NCI-H2227 (cell line): ENCODE measurements around the gene BICC1.
A peak's percentile ranks its signal among the peaks of the same experiment; 100 is the strongest.

Experiments
- DNase-seq: peaks from one replicate; lab custom pipeline; 2025; ENCODE audit not compliant: unreplicated experiment; lab: John Stamatoyannopoulos, UW

BICC1 gene

DNA sequence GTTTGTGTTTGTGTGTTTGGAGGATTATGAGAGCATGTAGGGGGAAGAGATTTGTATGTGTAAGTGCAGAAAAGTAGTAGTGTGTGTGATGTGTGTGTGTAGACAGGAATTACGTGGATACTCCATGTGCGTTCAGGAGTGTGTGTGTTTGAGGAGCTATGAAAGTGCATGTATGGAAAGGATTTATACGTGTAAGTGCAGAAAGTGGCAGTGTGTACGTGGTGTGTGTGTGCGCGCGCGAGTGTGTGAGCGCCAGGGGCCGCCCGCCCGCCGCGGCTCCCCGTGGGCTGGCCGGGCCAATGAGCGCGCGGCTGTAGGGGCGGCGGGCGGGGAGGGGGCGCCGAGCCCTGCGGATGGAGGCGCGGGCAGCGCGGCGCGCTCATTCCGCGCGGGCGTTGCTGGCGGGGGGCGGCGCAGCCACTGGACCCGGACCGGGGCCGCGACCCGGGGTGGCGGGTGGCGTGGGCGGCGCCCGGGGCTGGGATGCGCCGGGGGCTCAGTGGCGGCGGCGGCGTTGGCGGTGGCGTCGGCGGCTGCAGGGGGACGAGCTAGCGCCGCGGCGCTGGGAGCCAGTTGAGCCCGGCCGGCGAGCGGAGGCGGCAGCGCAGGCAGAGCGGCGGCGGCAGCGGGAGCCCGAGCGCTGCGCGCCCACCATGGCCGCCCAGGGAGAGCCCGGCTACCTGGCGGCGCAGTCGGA, at the start of gene BICC1:
Gene BICC1 (plus strand): TSS at position 382 of the 697 bp plus-strand sequence. CDS start 272 bp downstream, at position 654.
- DNase-seq, result peak; percentile 69

GRCh38 chr10:58464956-58465355, 47.7 kb upstream of the BICC1 start:
- DNase-seq, result no peak

GRCh38 chr10:58465629-58466028, 47.0 kb upstream of the BICC1 start:
- no peak for DNase-seq

- no peak for DNase-seq
These were observed 44.6 kb upstream of the BICC1 start for GRCh38 chr10:58467931-58468635.

GRCh38 chr10:58473976-58474375, 38.7 kb upstream of the BICC1 start:
- DNase-seq, result no peak

DNA sequence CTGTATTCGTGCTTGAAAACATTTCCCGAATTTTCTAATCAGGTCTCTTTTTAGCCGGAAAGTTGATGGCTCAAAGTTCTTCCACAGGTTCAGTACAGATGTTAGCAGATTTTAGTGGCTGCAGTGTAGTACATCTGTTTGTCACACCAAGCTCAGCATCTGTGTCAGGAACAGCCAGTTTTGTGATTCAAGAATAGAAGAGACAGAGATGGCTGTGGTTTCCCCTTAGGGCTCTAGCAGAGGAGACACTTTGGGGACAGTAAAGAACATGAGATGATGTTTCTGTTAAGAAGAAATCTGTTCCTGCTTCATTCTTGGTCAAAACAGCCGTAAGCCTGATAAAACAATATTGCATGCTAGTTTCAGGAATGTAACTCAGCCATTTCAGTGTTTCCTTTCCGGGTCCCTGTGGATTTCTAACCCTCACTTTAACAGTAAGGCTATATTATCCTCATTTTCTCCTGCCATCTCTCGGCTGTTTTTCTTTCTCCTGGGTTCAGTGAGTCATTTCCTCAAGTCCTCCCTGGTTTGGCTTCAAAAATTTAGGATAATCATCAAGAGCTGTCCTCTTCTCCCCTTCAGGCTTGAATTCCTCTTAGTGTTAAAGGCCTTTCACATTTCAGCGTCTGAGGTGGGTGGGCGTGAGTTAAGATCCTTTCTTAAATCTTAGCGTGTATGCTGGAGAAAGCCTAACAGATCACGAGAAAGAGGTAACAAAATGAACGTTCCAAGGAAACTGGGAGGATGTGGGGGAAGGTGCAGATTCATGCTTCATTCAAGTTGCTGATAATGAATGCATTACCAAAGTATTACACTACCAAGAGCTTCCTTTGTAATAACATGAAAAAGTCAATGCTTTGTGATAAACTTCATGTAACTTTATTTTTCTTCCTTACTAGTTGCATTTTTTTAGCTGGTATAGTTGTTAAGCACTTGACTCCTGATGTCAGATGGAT, 37.1 kb upstream of the BICC1 start:
- no peak for DNase-seq

DNA sequence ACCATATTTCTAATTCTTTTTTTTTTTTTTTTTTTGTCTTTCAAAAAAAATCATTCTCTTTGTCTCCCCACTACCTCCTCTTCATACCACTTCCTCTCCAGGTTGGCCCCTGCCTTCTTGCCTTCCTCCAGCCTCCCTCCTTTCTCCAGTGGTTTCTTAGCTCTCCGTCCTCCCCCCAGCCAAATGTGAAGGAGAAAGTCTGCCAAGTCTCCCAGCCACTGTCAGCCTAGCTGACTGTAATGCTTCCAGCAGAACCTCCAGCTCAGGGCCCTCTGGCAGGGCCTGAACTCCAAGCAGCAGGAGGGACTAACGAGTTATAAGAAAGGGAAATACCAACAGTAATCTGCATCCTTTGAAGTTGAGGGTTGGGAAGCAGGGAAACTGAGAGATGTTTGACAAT, 35.5 kb upstream of the BICC1 start:
- no peak for DNase-seq

- DNase-seq, result no peak
These were observed 34.8 kb upstream of the BICC1 start for GRCh38 chr10:58477902-58478301.

DNA sequence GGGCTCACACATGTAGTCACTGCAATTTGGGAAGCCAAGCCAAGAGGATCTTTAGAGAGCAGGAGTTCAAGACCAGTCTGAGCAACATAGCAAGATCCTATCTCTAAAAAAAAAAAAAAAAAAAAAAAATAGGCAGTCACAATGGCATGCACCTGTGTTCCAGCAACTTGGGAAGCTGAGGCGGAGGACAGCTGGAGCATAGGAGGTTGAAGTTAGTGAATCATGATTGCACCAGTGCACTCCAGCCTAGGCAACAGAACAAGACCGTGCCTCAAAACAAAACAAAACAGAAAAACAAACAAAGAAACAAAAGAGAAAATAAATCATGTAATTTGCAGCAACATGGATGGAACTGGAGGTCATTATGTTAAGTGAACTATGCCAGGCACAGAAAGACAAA, 33.6 kb upstream of the BICC1 start:
- DNase-seq, result no peak

GRCh38 chr10:58480321-58480720, 32.4 kb upstream of the BICC1 start:
- DNase-seq, result no peak

GRCh38 chr10:58481569-58482109, 31.0 kb upstream of the BICC1 start:
- no peak for DNase-seq

DNA sequence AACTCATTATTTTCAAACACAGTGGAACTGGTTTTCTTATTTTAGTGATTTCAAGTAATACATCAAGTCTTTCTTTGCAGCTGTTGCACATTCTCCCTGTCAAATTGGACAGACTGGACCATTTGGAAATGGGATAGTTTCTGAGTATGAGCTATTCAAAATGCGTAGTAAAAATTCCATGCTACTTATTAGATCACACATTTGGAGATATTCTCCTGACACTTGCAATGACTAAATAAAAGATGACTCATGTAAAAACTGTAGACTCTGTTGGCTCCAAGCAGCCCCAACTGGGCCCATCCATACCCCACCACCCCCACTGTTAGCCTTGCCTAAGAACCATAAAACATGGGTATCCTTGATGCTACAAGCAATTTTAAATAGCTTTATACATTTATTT, 25.9 kb upstream of the BICC1 start:
- no peak for DNase-seq

- DNase-seq, result peak; percentile 7
These were observed 23.8 kb upstream of the BICC1 start for GRCh38 chr10:58488921-58489320.

- no peak for DNase-seq
These were observed 9.7 kb upstream of the BICC1 start for GRCh38 chr10:58502956-58503355.

DNA sequence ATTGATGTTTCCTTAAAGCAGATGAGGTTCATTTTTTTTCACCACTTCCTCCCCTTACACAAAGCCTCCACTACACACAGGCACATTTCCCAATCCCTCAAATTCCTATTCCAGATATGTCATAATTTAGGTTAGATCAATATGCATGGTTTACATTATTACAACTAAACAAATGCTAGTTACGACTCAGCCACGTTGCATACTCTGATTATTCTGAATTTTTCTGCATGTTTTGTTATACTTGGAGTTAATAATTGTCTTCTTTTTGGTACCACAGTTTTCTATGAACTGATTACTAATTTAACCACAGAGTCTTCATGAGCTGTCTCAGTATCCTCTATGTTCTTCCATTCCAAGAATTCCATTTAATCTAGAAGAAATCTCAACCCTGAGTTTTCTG, 4.4 kb upstream of the BICC1 start:
- no peak for DNase-seq

DNA sequence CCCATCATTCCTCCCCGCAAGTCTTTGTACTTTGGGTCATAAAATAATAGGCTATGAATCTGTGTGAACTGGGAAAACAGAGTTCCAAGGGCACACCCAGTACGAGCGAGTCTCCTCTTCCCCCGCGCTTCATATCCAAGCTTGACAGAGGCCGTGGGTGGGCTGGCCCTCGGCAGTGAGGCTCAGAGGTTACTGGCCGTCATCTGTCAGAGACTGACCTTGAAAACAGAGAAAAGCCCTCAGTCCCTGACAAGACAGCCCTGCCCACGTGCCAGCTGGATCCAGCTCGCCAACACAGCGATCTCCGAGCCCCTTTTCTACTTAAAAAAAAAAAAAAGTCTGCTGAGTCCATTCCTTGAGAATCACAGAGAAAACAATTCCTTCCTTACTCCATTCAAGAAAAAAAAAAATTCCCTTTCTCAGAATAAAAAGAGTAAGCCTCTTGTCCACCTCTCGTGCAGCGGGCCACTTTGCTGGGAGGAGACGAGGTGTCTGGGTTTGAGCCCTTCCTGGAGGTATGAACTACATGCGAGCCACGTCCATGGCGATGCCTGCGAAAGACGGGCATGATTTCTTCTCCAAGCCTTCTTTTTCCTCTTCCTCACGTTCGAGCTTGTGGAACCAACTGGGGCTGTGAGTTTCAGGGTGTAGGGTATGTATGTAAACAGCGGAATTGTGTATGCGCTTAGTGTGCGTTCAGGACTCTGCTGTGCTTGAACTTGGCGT, 744 bp upstream of the BICC1 start:
- DNase-seq, result peak; percentile 17

DNA sequence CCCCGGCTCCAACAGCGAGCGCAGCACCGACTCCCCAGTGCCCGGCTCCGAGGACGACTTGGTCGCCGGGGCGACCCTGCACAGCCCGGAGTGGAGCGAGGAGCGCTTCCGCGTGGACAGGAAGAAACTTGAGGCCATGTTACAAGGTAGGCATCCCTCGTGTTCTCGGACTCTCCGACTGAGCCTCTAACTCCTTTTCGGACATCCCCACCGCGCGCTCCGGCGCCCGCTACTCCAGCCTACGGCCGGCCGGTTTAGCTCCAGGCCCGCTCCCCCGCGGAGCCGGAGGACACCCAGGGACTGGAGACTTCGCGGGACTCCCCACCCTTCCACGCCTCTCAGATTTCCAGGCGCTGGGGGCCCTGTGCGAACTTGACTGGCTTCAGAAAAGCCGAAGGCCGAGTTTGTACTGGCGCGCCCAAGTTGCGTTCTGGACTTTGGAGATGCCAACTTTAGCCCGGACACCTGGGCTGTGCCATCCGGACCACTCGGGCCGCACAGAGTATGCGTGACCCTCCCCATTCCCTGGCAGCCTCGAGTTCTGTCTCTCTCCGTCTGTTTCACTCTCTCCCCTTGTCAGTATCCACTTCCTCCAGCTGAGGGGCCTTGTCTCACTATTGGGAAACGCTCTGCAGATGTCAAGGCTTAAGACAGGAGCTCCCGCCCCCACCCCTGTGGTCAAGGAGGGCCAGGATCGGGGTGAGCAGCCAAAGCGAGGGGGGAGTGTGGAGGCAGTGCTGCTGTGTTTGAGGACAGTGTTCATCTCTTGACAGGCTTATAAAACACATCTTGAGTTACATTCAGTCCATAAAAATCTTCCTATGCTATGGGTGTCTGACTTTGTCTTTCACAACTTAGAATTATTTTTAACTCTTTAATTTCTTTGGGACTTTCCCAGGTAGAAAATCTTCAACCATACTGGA, 777 bp downstream of the BICC1 start:
- DNase-seq, result peak; percentile 13

GRCh38 chr10:58514111-58514770, 1.6 kb downstream of the BICC1 start:
- no peak for DNase-seq
